Sigmoid colon (tissue), 7 donors: ENCODE results near the gene TYMS. TPM values are rescaled to one million over a fixed set of nuclear protein-coding genes. Genes with fewer than 3 reads are reported as not detected.

Source experiments
- DNase-seq: peaks from one replicate; pipeline ENCODE4 v3.0.0-alpha.2; 2019
- H3K27ac ChIP-seq, 4 donors: fragments of 200-600 bp; sonication (generic); one replicate each; pipeline ENCODE4 v1.5.1; 2016 to 2019; ENCODE audit warnings: mild to moderate bottlenecking in 1 of 4
- H3K27me3 ChIP-seq, 3 donors: fragments of 200-600 bp; sonication (generic); one replicate each; pipeline ENCODE4 v1.5.1; 2019; ENCODE audit warnings: mild to moderate bottlenecking in 1 of 3
- H3K36me3 ChIP-seq, 4 donors: fragments of 200-600 bp; sonication (generic); one replicate each; pipeline ENCODE4 v1.5.1; 2016 to 2019
- H3K4me1 ChIP-seq, 4 donors: fragments of 200-600 bp; sonication (generic); one replicate each; pipeline ENCODE4 v1.5.1; 2017 to 2019
- H3K4me3 ChIP-seq, 4 donors: fragments of 200-600 bp; sonication (generic); one replicate each; pipeline ENCODE4 v1.5.1; 2017 to 2019; ENCODE audit warnings: mild to moderate bottlenecking in 2 of 4, moderate library complexity in 1 of 4
- H3K9me3 ChIP-seq, 4 donors: fragments of 200-600 bp in 3 of 4; sonication (generic) in 3 of 4; one replicate each; pipeline versions ENCODE4 v1.5.1 to v1.6.1; 2013 to 2019
- CTCF ChIP-seq, 4 experiments: fragments of 450-650 bp in 3 of 4; fragments of 200-600 bp in 1 of 4; IDR thresholded peaks; one replicate each; pipeline ENCODE4 v1.5.1; 2016 to 2019; ENCODE audit warnings: antibody characterized with exemption in 4 of 4, mild to moderate bottlenecking in 3 of 4, moderate library complexity in 2 of 4
- EP300 ChIP-seq, 4 donors: sonication (generic); formaldehyde crosslinking; IDR thresholded peaks; one replicate each; pipeline ENCODE4 v1.6.1; 2017; ENCODE audit warnings: antibody characterized with exemption in 4 of 4
- POLR2A ChIP-seq, 2 donors: fragments of 450-650 bp; IDR thresholded peaks; one replicate each; pipeline ENCODE4 v1.6.1; 2016; ENCODE audit warnings: antibody characterized with exemption in 2 of 2, mild to moderate bottlenecking in 2 of 2, moderate library complexity in 2 of 2
- POLR2AphosphoS5 ChIP-seq, 4 donors: sonication (generic); formaldehyde crosslinking; IDR thresholded peaks; one replicate each; pipeline ENCODE4 v1.6.1; 2017; ENCODE audit warnings: antibody characterized with exemption in 4 of 4
- WGBS, 2 donors: extraction: QIAGEN DNeasy Blood & Tissue Kit; methylation state at CpG; one replicate each; pipeline ENCODE4 v1.1.7; 2013; 5-methylcytosine and 5-hydroxymethylcytosine counted together
- intact Hi-C: fragments of 100-400 bp; cut with DNase I; formaldehyde crosslinking; loops from one replicate; pipeline ENCODE4 v1.15.1; 2023
- polyA plus RNA-seq, 3 donors: library from polyadenylated mRNA; stranded (reverse); fragments of 200-250 nt; gene quantifications; one replicate each; pipeline ENCODE4 v1.2.3, GENCODE V29; 2013
- total RNA-seq, 4 donors: library from RNA; depleted of rRNA; stranded (reverse); fragments of >200 nt; gene quantifications; one replicate each; pipeline ENCODE4 v1.1.0, GENCODE V29; 2016
- donor health status: healthy with polysubstance abuse.
- donor health status: Bipolar disorder and iron deficiency.
- donor health status: healthy.

The TYMS gene
- total and polyA plus RNA-seq, 7 donors, result 0.55 to 62.0 (median 3.0) TPM

- Histone ChIP-seq H3K4me3 (no peak overlapping the region), H3K27me3 (no peaks in the 10 kb centered on the region), H3K27ac (no peak overlapping the region), H3K9me3 (no peaks in the 10 kb centered on the region), H3K4me1 (no peaks in the 10 kb centered on the region), H3K36me3 (no peaks in the 10 kb centered on the region)
- 40 to 64% methylated on average over 11 of the region's 11 CpGs for WGBS, 2 donors
- intact Hi-C loops, result loop anchor here (2.0 kb wide), 1 partner anchor 215 kb away; no protein-coding TSS in a partner anchor
- no peak for TF ChIP-seq POLR2AphosphoS5 (IDR thresholded peaks at IDR 0.05)
- TF ChIP-seq EP300 (IDR thresholded peaks at IDR 0.05), result no peak
- peak in 3 of 4 experiments; percentile 33 to 76 (median 54) for TF ChIP-seq CTCF (IDR thresholded peaks at IDR 0.05)
- TF ChIP-seq POLR2A (IDR thresholded peaks at IDR 0.05), result no peak
- peak; percentile 81 for DNase-seq
These were observed 33.5 kb upstream of the TYMS start for GRCh38 chr18:623761-624620.

GRCh38 chr18:627231-627630 lies 30.2 kb upstream of the TYMS start:
- WGBS, 2 donors, result 70 to 77% methylated on average over 2 of the region's 2 CpGs
- H3K27me3 ChIP-seq, result no peaks in the 10 kb centered on the region
- no peak for TF ChIP-seq POLR2AphosphoS5 (IDR thresholded peaks at IDR 0.05)
- no peak for TF ChIP-seq EP300 (IDR thresholded peaks at IDR 0.05)
- TF ChIP-seq CTCF (IDR thresholded peaks at IDR 0.05), result no peak
- no peak for TF ChIP-seq POLR2A (IDR thresholded peaks at IDR 0.05)
- H3K9me3 ChIP-seq, result no peaks in the 10 kb centered on the region
- intact Hi-C loops, result no loop called here
- no peaks in the 10 kb centered on the region for H3K36me3 ChIP-seq
- H3K27ac ChIP-seq, result no peak overlapping the region
- no peak overlapping the region for H3K4me3 ChIP-seq
- no peaks in the 10 kb centered on the region for H3K4me1 ChIP-seq
- no peak for DNase-seq

- no peaks in the 10 kb centered on the region for H3K9me3 ChIP-seq
- H3K36me3 ChIP-seq, result no peaks in the 10 kb centered on the region
- no peak overlapping the region for H3K4me3 ChIP-seq
- H3K27me3 ChIP-seq, result no peaks in the 10 kb centered on the region
- H3K4me1 ChIP-seq, result no peaks in the 10 kb centered on the region
- no peak for DNase-seq
- TF ChIP-seq POLR2A (IDR thresholded peaks at IDR 0.05) (no peak), CTCF (IDR thresholded peaks at IDR 0.05) (no peak), POLR2AphosphoS5 (IDR thresholded peaks at IDR 0.05) (no peak), EP300 (IDR thresholded peaks at IDR 0.05) (no peak)
- intact Hi-C loops, result no loop called here
- WGBS, 2 donors, result 78 to 90% methylated on average over 6 of the region's 6 CpGs
- no peak overlapping the region for H3K27ac ChIP-seq
These were observed 27.9 kb upstream of the TYMS start for GRCh38 chr18:629269-630150.

- DNase-seq, result no peak
- H3K27ac ChIP-seq, result no peak overlapping the region
- H3K27me3 ChIP-seq, result no peaks in the 10 kb centered on the region
- no peaks in the 10 kb centered on the region for H3K36me3 ChIP-seq
- H3K9me3 ChIP-seq, result no peaks in the 10 kb centered on the region
- no peak for TF ChIP-seq POLR2AphosphoS5 (IDR thresholded peaks at IDR 0.05)
- TF ChIP-seq CTCF (IDR thresholded peaks at IDR 0.05), result no peak
- no peak for TF ChIP-seq POLR2A (IDR thresholded peaks at IDR 0.05)
- TF ChIP-seq EP300 (IDR thresholded peaks at IDR 0.05), result no peak
- H3K4me1 ChIP-seq, result no peaks in the 10 kb centered on the region
- intact Hi-C loops, result no loop called here
- no peak overlapping the region for H3K4me3 ChIP-seq
These were observed 25.9 kb upstream of the TYMS start for GRCh38 chr18:631560-631959.
